HG03432 (cell line): ENCODE results near the gene LPCAT2.
"Not testable (repeated sequence)": the region's sequence is repeated elsewhere in the genome, so short reads cannot be mapped to it uniquely, and the experiment has no call there.

Source experiments
- ATAC-seq: cut with Tn5 transposase; IDR thresholded peaks from one replicate; pipeline ENCODE4 v1.9.1; 2021; ENCODE audit warnings: mild to moderate bottlenecking, moderate library complexity; ENCODE audit not compliant: unreplicated experiment

LPCAT2 gene

DNA sequence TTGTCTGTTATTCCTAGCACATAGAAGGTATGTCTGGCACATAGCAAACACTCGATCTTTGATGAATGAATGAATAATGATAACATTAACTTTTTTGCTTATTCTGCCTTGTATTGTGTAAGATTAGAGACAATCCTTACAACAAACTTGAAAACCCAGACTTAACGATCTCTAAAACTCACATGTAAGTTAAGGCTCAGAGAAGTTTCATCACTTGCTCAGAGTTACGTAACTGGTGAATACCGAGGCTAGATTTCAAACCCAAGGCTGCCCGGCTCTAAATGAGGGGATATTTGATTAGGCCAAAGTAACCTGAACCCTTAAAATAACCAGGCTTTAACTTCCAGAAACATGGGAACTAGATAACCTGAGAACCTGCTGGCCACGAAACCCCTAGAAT lies 79.9 kb downstream of the LPCAT2 start:
- no peak for ATAC-seq

DNA sequence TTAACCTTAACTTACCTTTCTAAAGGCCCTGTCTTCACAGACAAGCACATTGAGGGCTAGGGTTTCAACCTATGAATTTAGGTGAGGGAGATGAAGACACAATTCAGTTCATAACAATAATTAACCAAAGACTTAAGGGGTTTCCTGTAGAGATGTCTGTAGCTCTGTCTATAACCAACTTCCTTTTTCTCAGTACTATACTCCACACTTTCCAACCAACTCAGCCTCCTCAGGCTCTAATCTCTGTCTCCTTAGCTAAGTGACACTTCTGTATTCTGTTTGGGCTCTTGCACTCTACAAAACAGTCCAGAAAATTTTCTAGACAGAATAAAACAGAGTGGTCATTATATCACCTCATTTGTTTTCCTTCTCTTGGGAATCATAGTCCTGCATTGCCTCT lies 83.4 kb downstream of the LPCAT2 start:
- no peak for ATAC-seq

DNA sequence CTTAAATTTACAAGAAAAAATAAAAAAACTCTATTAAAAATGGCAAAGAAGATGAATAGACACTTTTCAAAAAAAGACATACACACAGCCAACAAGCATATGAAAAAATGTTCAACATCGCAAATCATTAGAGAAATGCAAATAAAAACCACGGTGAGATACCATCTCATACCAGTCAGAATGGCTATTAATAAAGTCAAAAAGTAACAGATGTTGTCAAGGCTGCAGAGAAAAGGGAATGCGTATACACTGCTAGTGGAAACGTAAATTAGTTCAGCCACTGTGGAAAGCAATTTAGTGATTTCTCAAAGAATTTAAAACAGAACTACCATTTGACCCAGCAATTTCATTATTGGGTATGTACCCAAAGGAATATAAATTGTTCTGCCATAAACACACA lies 89.1 kb downstream of the LPCAT2 start:
- no peak for ATAC-seq

DNA sequence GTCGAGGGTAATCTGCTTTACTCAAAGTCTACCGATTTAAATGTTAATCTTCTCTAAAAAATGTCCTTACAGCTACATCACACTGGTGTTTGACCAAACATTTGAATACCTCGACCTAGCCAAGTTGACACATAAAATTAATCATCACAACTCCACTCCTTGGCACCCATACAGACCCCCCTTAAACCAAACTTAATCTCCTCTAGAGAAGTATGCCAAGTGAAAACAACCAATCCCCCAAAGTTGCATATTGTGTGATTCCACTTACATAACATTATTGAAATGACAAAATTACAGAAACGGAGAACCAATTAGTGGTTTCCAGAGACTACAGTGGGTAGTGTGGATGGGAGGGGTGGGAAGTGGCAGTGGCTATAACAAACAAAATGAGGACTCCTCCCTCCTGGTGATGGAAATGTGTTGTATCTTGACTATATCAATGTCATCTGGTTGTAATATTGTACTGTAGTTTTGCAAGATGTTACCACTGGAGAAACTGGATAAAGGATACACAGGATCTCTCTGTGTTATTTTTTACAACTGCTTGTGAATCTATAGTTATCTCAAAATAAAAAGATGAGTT lies 97.0 kb downstream of the LPCAT2 start:
- no peak for ATAC-seq

DNA sequence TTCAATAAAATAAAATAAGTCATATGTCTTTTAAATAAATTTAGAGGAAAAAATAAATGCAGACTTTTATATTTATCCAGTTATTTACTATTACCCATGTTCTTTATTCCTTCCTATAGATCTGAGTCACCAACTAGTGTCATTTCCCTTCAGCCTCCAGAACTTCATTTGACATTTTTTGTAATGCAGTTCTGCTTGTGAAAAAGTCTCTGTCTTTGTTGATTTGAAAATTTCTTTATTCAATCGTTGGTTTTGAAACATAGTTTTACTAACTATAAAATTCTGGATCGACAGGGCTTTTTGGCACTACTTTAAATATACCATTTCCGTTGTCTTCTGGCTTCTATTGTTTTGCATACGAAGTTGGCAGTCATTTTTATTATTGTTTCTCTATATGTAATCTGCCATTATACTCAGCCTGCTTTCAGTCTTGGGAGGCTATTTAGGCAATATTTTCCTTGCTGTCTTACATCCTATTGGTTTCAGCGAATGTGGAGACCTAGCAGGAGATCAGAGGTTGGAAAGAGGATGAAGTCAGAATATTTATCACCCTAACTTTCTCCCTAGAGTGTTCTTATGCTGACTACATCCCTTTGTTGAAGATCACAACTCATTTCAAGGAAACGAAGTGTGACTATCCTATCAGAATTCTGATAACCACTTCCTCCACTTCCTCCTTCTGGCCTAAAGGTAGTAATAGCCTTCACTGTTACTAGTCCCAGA lies 104.9 kb downstream of the LPCAT2 start:
- ATAC-seq, result no peak

DNA sequence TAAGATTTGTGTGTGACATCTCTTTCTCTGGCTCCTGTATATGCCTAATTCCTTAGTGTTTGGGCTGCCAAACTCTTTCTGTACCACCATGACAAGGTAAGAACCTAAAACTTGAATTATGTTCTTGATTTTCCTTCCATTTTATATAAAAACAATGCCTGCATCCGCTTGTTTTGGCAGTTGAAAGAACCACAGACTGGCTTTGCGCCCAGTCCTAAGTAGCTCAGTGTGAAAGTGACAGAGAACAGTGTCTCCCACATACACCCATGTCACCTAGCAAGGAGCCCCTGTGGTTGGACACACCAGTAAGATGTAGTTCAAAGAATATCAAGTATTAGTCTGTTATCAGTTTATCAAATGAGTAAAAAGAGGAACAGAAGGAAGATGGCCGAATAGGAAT lies 106.2 kb downstream of the LPCAT2 start:
- ATAC-seq, result no peak

DNA sequence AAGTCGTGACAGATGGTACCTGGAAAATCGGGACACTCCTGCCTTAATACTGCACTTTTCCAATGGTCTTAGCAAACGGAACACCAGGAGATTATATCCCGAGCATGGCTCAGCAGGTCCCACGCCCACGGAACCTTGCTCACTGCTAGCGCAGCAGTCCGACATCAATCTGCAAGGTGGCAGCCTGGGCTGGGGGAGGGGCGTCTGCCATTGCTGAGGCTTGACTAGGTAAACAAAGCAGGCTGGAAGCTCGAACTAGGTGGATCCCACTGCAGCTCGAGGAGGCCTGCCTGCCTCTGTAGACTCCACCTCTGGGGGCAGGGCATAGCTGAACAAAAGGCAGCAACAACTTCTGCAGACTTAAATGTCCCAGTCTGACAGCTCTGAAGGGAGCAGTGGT lies 106.8 kb downstream of the LPCAT2 start:
- not testable (repeated sequence) for ATAC-seq

DNA sequence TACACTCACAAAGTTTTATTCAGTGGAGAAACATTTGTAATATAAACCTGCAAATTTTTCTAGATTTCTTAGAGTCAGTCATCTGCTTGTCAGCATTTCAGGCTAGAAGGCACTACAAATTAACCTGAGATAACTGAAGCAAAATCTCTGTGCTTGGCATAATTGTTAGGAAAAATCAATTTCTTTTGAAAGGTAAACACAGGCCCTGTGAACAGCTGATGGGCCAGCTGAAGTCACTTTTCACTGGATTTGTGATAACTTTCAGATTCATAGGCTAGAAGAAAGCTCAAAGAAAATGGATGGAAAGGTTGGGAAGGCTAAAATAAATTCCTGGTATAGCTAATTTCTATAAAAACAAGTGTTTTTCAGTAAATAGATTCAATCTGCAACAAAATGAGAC lies 112.9 kb downstream of the LPCAT2 start:
- no peak for ATAC-seq

DNA sequence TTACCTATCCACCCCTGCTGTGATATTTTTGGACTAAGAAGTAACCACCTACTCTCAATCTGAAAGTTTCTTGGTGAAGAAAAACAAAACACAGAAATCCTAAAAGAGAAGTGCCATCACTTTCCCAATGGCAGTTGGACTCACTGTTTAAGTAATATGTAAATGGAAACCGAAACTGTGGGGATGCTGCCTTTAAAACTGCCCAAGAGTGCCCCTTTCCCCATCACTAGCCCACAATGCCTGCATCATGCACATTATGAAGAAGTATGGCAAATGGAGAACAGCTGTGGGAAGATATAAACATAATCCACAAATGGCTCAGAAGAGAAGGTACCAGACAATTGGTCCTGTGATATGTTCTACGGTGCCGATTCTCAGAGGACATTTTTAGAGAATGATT lies 113.4 kb downstream of the LPCAT2 start:
- no peak for ATAC-seq

DNA sequence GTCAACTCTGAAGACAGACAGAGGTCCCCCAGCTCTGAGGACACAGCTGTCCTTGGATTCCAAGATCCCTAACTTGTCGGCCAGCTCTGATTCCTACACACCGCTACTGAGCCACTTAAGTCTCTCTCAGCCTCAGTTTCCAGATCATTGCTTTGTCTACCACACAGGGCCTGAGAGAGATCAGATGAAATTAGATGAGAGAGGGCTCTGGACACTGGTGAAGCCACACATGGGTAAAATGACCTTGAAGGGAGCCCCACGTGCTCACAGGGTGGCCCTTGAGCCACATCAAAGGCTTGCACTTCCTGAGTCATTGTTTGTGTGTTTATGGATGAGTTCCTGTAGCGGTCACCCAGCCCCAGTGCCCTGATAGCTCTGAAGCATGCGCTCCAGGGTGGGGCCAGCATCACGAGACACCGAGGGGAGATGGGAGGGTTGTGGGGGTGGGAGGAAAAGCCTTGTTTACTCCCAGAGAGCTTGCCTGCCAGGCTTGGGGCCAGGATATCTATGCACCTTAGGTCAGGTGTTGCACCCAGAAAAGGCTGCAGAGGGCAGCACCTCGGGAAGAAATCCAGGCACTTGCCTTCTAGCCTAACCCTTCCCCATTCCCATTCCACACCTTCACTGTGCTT lies 114.2 kb downstream of the LPCAT2 start:
- ATAC-seq, result no peak

DNA sequence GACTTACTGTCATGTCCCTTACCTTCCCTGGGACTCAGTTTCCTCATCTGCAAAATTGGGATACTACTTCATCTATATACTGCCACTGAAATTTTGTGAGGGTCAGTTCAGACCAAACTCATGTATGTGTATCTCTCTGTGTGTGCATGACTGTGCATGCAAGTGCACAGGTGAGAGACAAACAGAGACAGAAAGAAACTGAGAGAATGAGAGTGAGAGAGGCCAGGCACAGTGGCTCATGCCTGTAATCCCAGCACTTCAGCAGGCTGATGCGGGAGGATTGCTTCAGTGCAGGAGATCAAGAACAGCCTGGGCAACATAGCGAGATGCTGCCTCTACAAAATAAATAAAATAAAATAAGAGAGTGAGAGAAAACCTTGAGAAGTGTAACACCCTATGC lies 114.8 kb downstream of the LPCAT2 start:
- ATAC-seq, result no peak

DNA sequence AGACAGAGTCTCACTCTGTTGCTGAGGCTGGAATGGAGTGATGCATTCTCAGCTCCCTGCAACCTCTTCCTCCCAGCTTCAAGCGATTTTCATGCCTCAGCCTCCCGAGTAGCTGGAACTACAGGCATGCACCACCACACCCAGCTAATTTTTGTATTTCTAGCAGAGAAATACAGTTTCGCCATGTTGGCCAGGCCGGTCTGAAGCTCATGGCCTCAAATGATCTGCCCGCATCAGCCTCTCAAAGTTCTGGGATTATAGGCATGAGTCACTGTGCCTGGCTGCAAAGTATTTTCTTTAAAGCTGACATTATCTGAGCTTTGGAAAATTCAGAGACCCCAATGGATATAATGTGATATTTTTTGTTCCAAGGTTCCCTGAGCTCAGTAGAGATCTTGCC lies 115.8 kb downstream of the LPCAT2 start:
- ATAC-seq, result no peak

DNA sequence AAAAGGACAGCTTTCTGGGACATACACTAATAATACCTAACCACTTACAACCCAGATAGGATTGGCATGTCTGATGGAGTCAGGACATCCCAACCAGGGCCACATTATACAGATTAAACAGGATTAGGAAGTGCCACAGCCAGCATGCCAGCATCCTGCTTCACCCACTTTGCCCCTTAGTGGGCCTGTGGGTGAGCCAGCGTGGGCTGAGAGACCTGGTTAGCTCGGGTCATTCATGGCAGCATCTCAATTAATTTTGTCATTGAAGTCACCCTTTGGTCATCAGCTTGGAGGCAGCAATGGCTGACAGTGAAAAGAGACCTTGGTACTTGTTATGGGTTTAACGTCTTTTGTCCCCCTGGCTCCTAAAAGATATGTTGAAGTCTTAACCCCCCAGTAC lies 117.0 kb downstream of the LPCAT2 start:
- no peak for ATAC-seq

DNA sequence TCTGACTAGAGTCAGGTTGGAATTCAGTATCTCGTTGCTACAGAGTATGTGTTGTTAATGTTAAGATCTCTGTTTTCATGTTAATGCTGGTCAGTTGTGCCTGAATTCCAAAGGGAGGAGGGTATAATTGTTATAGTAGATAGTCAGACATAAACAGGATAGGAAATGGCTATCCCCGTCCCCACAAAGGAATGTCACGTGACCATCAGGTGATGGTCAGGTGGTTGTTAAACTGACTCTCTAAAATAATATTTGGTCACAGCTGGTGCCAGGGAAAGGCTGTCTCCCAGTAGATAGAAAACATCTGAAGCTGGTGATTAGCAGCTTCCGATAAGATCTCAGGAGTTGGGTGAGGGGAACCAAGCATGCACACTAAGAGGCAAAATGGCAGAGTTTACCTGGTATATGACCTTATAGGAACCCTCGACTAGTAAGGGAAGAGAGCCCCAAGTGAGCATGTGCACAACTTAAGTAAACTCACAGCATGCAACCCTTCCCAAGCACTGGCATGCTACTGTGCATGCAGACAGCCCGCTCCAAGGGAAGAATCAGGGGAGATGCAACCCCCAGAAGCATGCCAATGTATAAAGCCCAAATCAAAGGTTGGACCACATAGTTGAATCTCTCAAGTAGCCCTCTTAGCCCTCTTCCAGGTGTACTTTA lies 119.6 kb downstream of the LPCAT2 start:
- no peak for ATAC-seq

DNA sequence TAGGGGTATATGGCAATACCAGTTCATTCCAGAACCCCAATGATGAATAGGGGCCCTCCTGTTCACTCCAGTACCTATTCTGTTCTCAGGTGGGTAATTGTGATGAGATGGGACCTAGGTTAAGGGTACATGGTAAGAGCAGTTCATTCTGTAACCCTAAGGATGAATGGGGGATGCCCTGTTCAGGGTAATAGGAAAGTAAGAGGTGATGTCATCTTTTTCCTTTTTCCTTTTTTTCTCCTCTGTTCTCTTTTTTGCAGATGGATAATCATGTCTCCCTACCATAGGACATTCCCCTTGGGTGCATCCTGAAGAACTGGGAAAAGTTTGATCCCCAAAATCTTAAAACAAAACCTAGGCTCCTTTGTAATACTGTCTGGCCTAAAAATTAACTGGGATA lies 121.9 kb downstream of the LPCAT2 start:
- no peak for ATAC-seq

DNA sequence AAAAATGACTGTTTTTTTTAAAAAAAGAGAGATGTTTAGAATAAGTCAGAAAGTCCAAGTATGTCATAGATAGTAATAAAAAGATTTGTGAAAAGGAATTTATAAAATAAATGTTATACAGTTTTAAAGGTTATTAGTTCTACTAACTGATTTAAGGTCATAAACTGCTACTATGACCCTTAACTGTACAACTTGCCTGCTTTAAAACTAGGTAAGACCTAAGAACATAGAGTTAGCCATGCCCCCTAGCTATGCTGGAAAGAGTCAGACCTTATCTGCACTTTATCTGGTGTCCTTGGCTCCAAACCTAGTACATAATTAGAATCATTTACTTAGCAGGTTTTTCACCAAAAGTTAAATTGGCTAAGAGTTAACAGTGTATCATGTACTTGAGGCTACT lies 123.4 kb downstream of the LPCAT2 start:
- no peak for ATAC-seq

DNA sequence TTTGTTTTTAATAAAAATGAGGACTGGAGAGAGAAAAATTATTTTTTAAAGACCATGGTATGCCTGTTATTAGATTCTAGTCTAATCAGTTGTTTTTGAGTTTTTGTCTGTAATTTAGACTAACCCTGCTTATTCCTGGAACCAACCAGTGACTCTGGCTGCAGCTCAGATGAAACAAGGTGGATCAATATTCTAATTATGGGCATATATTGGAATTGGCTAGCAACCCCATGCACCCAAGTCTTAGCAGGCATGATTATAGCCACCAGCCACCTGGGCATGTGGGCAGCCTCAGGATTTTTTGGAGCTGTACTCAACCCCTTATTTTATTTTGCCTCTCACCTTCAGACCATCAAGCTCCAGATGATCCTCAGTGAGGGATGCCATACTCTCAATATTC lies 125.3 kb downstream of the LPCAT2 start:
- no peak for ATAC-seq
